HUES48 (cell line): Measurements from ENCODE around the gene UNC13B.

ENCODE experiments used
- H3K27ac ChIP-seq: one replicate; pipeline ENCODE4 v1.7.0; 2013; ENCODE audit warnings: low read depth, low read length, inconsistent platforms
- H3K27me3 ChIP-seq: 2 replicates; pipeline ENCODE4 v1.6.1; 2013; ENCODE audit warnings: mild to moderate bottlenecking, low read length; ENCODE audit not compliant: control insufficient read depth, insufficient read depth
- H3K36me3 ChIP-seq: 2 replicates; pipeline ENCODE4 v1.6.1; 2013; ENCODE audit warnings: low read length; ENCODE audit not compliant: control insufficient read depth, insufficient read depth
- H3K4me1 ChIP-seq: 2 replicates; pipeline ENCODE4 v1.6.1; 2013; ENCODE audit warnings: mild to moderate bottlenecking, low read length; ENCODE audit not compliant: control insufficient read depth, insufficient read depth
- H3K4me3 ChIP-seq: 2 replicates; pipeline ENCODE4 v1.5.1; 2013; ENCODE audit warnings: mild to moderate bottlenecking, low read depth, low read length
- H3K9ac ChIP-seq: 2 replicates; pipeline ENCODE4 v1.6.1; 2013; ENCODE audit warnings: mild to moderate bottlenecking, low read depth, low read length, moderate library complexity
- H3K9me3 ChIP-seq: 2 replicates; pipeline ENCODE4 v1.6.1; 2013; ENCODE audit warnings: low read length; ENCODE audit not compliant: control insufficient read depth, insufficient read depth

The UNC13B gene

GRCh38 chr9:35161713-35162604 is at the start of gene UNC13B:
Gene UNC13B (plus strand): TSS chr9:35162009. CDS start chr9:35162284, 275 bp downstream.
- Histone ChIP-seq H3K9me3 (no peaks in the 10 kb centered on the region), H3K36me3 (no peaks in the 10 kb centered on the region), H3K27me3 (no peaks in the 10 kb centered on the region), H3K4me3 (peak within 1 kb of the TSS; percentile 95), H3K9ac (peak within 1 kb of the TSS; percentile 70), H3K27ac (peak within 1 kb of the TSS; percentile 59), H3K4me1 (peaks cover 30% of the 10 kb centered on the region)

- H3K27ac ChIP-seq = no peak overlapping the region
- no peak overlapping the region; the same call in 1 of the 2 replicates for H3K4me3 ChIP-seq
- no peaks in the 10 kb centered on the region for H3K9me3 ChIP-seq
Measured at GRCh38 chr9:35112257-35113020, 49.4 kb upstream of the UNC13B start.

GRCh38 chr9:35114113-35114839 is 47.5 kb upstream of the UNC13B start:
- Histone ChIP-seq H3K9me3 (no peaks in the 10 kb centered on the region), H3K9ac (no peak overlapping the region), H3K27ac (peak overlapping the region; percentile 93), H3K4me1 (peaks cover 24% of the 10 kb centered on the region), H3K4me3 (peak overlapping the region; percentile 88), H3K36me3 (no peaks in the 10 kb centered on the region), H3K27me3 (no peaks in the 10 kb centered on the region)

More at GRCh38 chr9:35112257-35113020, 49.4 kb upstream of the UNC13B start:
- Histone ChIP-seq H3K4me1 (peaks cover 24% of the 10 kb centered on the region), H3K27me3 (no peaks in the 10 kb centered on the region), H3K36me3 (peaks cover 5% of the 10 kb centered on the region; the same call in 1 of the 2 replicates), H3K9ac (no peak overlapping the region)

GRCh38 chr9:35114840-35115628 is 46.8 kb upstream of the UNC13B start:
- Histone ChIP-seq H3K36me3 (no peaks in the 10 kb centered on the region), H3K27ac (peak overlapping the region; percentile 93), H3K4me3 (peak overlapping the region; percentile 88), H3K9ac (no peak overlapping the region), H3K4me1 (peaks cover 24% of the 10 kb centered on the region), H3K9me3 (no peaks in the 10 kb centered on the region), H3K27me3 (no peaks in the 10 kb centered on the region)

- Histone ChIP-seq H3K4me3 (peak within 1 kb of the TSS; percentile 88), H3K27me3 (no peaks in the 10 kb centered on the region), H3K36me3 (no peaks in the 10 kb centered on the region), H3K27ac (peak within 1 kb of the TSS; percentile 93), H3K9ac (no peak within 1 kb of the TSS), H3K9me3 (no peaks in the 10 kb centered on the region), H3K4me1 (peaks cover 20% of the 10 kb centered on the region)
Measured at GRCh38 chr9:35115680-35116538, 45.9 kb upstream of the UNC13B start, which contains the start of gene ATOSB. Gene ATOSB (minus strand): TSS chr9:35115862. CDS start chr9:35108274, 7,588 bp downstream.

- H3K4me3 ChIP-seq = peak overlapping the region; percentile 88
- peak overlapping the region; percentile 37 for H3K27ac ChIP-seq
- H3K4me1 ChIP-seq = peaks cover 20% of the 10 kb centered on the region
- no peak overlapping the region for H3K9ac ChIP-seq
- H3K9me3 ChIP-seq = no peaks in the 10 kb centered on the region
- no peaks in the 10 kb centered on the region for H3K27me3 ChIP-seq
- H3K36me3 ChIP-seq = no peaks in the 10 kb centered on the region
Measured at GRCh38 chr9:35116539-35116897, 45.3 kb upstream of the UNC13B start.

GRCh38 chr9:35116898-35117551 is 44.8 kb upstream of the UNC13B start:
- H3K4me3 ChIP-seq = peak overlapping the region; percentile 88
- H3K9me3 ChIP-seq = no peaks in the 10 kb centered on the region
- H3K36me3 ChIP-seq = no peaks in the 10 kb centered on the region
- H3K27ac ChIP-seq = no peak overlapping the region
- no peaks in the 10 kb centered on the region for H3K27me3 ChIP-seq
- H3K4me1 ChIP-seq = peaks cover 16% of the 10 kb centered on the region
- peak overlapping the region; percentile 26; the same call in 1 of the 2 replicates for H3K9ac ChIP-seq

GRCh38 chr9:35134920-35135319 is 26.9 kb upstream of the UNC13B start:
- Histone ChIP-seq H3K4me1 (no peaks in the 10 kb centered on the region), H3K9ac (no peak overlapping the region), H3K4me3 (no peak overlapping the region), H3K36me3 (no peaks in the 10 kb centered on the region), H3K9me3 (peaks cover 17% of the 10 kb centered on the region), H3K27ac (no peak overlapping the region), H3K27me3 (no peaks in the 10 kb centered on the region)

GRCh38 chr9:35135988-35136387 is 25.8 kb upstream of the UNC13B start:
- Histone ChIP-seq H3K4me3 (no peak overlapping the region), H3K4me1 (no peaks in the 10 kb centered on the region), H3K27me3 (no peaks in the 10 kb centered on the region), H3K9ac (no peak overlapping the region), H3K27ac (no peak overlapping the region), H3K36me3 (no peaks in the 10 kb centered on the region), H3K9me3 (peaks cover 12% of the 10 kb centered on the region)
